ENCODE results near the gene PRKAR1B. TPM values are rescaled to one million over a fixed set of nuclear protein-coding genes. Genes with fewer than 3 reads are reported as not detected.

Gene PRKAR1B
- total RNA-seq, 2 experiments from 2014 or later: 22.5 to 41.6 TPM

DNA sequence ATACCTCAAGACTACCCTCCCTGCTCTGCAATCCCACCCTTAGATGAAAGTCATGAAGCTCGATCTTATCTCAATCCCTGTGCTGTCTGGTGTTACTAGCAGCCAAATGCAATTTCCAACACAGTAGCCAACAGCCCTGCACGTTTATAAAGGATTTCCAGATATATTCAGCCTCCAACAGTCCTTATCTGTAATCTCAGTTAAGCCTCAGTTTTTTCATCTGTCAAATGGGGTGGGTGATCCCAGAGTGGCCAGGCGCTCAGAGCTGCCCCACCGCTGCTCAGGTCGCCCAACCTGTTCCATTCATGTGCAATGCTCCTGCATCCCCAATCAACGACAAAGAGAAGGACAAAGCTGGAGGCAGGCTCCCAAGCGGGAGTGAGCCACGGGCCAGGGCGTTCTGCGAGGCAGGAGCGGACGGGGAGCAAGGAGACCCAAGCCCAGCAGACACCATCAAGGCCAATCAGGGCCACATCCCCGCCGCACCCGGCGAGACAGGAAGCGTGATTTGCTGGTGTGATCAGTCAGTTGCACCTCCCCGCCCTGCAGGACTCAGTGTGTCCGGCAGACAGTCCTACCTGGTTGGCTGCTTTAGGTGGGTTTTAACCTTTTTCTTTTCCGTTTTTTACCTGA lies 227.1 kb downstream of the PRKAR1B start:
- no peaks in the 10 kb centered on the region for H3K9me3 ChIP-seq (ENCODE audit: low read length)
- no peaks in the 10 kb centered on the region for H3K9me2 ChIP-seq (ENCODE audit: insufficient read depth, low read length)
- ChIA-PET POLR2A (no interaction called here), CTCF (ENCODE audit: unreplicated experiment) (no interaction called here)
- TF ChIP-seq EZH2phosphoT487 (IDR thresholded peaks at IDR 0.05; ENCODE audit: borderline replicate concordance, low read depth, low read length): no peak
- TF ChIP-seq, protein P1, sequence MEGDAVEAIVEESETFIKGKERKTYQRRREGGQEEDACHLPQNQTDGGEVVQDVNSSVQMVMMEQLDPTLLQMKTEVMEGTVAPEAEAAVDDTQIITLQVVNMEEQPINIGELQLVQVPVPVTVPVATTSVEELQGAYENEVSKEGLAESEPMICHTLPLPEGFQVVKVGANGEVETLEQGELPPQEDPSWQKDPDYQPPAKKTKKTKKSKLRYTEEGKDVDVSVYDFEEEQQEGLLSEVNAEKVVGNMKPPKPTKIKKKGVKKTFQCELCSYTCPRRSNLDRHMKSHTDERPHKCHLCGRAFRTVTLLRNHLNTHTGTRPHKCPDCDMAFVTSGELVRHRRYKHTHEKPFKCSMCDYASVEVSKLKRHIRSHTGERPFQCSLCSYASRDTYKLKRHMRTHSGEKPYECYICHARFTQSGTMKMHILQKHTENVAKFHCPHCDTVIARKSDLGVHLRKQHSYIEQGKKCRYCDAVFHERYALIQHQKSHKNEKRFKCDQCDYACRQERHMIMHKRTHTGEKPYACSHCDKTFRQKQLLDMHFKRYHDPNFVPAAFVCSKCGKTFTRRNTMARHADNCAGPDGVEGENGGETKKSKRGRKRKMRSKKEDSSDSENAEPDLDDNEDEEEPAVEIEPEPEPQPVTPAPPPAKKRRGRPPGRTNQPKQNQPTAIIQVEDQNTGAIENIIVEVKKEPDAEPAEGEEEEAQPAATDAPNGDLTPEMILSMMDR (conservative IDR thresholded peaks at IDR 0.05; ENCODE audit: low read length): no peak
- no TSS peak for BruUV-seq (replicated peaks)
- H4K20me1 ChIP-seq (ENCODE audit: insufficient read depth, low read length): no peaks in the 10 kb centered on the region
- H3K27ac ChIP-seq (ENCODE audit: low read depth, low read length, poor library complexity, severe bottlenecking): no peak overlapping the region
- no peaks in the 10 kb centered on the region for H3K4me1 ChIP-seq (ENCODE audit: insufficient read depth, low read length, poor library complexity, severe bottlenecking)
- no peak overlapping the region for H3K4me2 ChIP-seq (ENCODE audit: low read length)
- intact Hi-C loops (cut with micrococcal nuclease; ENCODE audit: unreplicated experiment): no loop called here
- no peak for DNase-seq (ENCODE audit: low spot score)
- no peaks in the 10 kb centered on the region for H3K79me2 ChIP-seq (ENCODE audit: insufficient read depth, low read depth, low read length)
- no peak overlapping the region for H3K4me3 ChIP-seq (ENCODE audit: low read depth, low read length, poor library complexity, severe bottlenecking)
- H3K36me3 ChIP-seq (ENCODE audit: insufficient read depth, low read length): no peaks in the 10 kb centered on the region
- H2AFZ ChIP-seq (ENCODE audit: low read length): no peak overlapping the region

Other genes with a start within 250 kb of the PRKAR1B start
- not detected in 2 replicates for gene PDGFA, start 207.4 kb downstream of the PRKAR1B start, total RNA-seq (2014; rRNA removed; shearing (Covaris generic))
- gene PDGFA, start 207.4 kb downstream of the PRKAR1B start, total RNA-seq (2022): not detected in 2 replicates
- gene DNAAF5, start 582 bp downstream of the PRKAR1B start, total RNA-seq (2014; rRNA removed; shearing (Covaris generic)): 36.2 and 42.6 TPM in 2 replicates
- 47.6 and 58.5 TPM in 2 replicates for gene DNAAF5, start 582 bp downstream of the PRKAR1B start, total RNA-seq (2022)
- 78.5 and 105 TPM in 2 replicates for gene SUN1, start 105.2 kb upstream of the PRKAR1B start, total RNA-seq (2014; rRNA removed; shearing (Covaris generic))
- gene SUN1, start 105.2 kb upstream of the PRKAR1B start, total RNA-seq (2022): 83.4 and 84.2 TPM in 2 replicates
- 46.3 and 54.4 TPM in 2 replicates for gene GET4, start 149.3 kb upstream of the PRKAR1B start, total RNA-seq (2014; rRNA removed; shearing (Covaris generic))
- gene GET4, start 149.3 kb upstream of the PRKAR1B start, total RNA-seq (2022): 51.1 and 54.5 TPM in 2 replicates
- 0.41 and 2.4 TPM in 2 replicates for gene ADAP1, start 227.4 kb upstream of the PRKAR1B start, total RNA-seq (2014; rRNA removed; shearing (Covaris generic))
- gene ADAP1, start 227.4 kb upstream of the PRKAR1B start, total RNA-seq (2022): 7.0 and 7.7 TPM in 2 replicates
- gene COX19, start 248.3 kb upstream of the PRKAR1B start, total RNA-seq (2014; rRNA removed; shearing (Covaris generic)): 20.3 and 23.2 TPM in 2 replicates
- gene COX19, start 248.3 kb upstream of the PRKAR1B start, total RNA-seq (2022): 43.1 and 45.7 TPM in 2 replicates